Measurements from ENCODE around the gene LHFPL6.

The LHFPL6 gene

DNA sequence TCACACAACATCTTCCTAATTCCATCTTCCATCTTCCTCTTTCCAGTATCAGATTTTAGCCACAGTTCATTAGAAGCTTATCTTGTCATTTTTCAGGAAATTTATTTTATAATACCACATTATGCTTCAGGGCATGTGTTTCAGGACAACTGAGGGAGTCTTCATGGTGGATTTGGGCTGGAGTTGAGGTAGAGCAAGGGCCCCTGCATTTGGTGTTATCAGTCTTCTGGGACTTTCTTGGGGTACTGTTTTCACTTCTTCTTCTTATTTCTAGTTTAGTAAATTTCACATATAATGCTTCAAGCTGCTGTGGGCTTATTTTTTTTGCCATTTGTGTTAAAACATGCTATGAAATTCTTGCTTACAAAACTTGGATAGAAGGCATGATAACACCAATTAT is 188.7 kb downstream of the LHFPL6 start:
- DNase-seq (ENCODE audit: low read depth) = no peak

- DNase-seq (ENCODE audit: low read depth) = no peak
Observed at GRCh38 chr13:39411511-39411910, 191.5 kb downstream of the LHFPL6 start.

DNA sequence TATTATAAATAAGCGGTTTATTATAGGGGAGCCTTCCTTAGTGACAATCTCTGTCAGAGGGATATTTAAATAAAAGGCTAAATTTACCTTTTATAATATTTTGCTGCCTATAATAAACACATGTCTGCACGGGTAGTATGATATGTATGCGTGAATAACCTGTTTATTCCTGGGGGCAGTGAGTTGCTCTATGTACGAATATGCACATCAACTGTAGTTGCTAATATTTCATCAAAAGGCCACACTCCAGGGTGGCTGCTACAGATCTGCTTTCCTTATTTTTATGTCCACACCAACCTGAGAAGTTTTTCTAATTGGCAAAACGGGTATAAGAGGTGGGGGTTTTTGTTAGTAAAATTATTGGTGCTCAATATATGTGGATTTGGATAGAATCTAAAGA is 192.0 kb downstream of the LHFPL6 start:
- no peak for DNase-seq (ENCODE audit: low read depth)

GRCh38 chr13:39410096-39410901 is 192.7 kb downstream of the LHFPL6 start:
- no peak for DNase-seq (ENCODE audit: low read depth)

GRCh38 chr13:39408512-39408911 is 194.5 kb downstream of the LHFPL6 start:
- DNase-seq (ENCODE audit: low read depth) = no peak

DNA sequence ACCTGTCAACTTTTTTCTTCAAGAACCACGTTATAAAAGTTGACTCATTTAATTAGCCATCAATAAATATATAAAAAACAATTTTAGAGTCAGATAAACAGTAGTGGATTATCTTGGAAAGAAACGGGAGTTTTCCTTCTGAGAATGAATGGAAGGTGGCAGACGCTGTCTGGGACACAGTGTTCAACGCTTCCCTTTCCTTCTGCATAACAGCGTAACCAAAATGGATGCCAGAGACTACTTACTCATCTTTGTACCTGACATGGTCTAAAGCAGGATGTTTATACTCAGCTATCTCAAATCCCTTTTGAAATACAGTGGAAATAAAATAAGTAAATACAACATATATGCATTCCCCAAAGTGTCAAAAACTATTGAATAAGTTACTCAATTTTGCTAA is 195.2 kb downstream of the LHFPL6 start:
- no peak for DNase-seq (ENCODE audit: low read depth)

DNA sequence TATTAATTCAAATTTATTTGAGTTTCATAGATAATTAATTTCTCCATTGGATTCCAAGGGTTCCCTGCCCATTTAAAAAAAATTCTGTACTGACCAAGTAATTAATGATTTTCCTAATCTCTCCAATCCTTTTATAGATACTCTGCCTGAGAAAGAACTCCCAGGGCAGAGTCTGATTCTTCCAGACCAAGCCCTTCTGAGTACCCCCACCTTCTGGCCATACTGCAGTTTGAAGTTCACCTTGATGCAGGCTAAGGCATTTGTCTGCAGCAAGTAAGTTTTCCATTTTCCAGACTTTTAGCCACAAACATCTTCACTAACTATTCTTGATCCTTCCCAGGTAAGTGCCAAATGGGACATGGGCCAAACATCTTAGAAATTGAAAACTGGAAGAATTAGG is 195.9 kb downstream of the LHFPL6 start:
- no peak for DNase-seq (ENCODE audit: low read depth)

GRCh38 chr13:39406688-39407087 is 196.3 kb downstream of the LHFPL6 start:
- no peak for DNase-seq (ENCODE audit: low read depth)

- DNase-seq (ENCODE audit: low read depth) = no peak
Observed at GRCh38 chr13:39405596-39406205, 197.3 kb downstream of the LHFPL6 start.

GRCh38 chr13:39405107-39405506 is 197.9 kb downstream of the LHFPL6 start:
- DNase-seq (ENCODE audit: low read depth) = no peak

- DNase-seq (ENCODE audit: low read depth) = no peak
Observed at GRCh38 chr13:39403106-39403505, 199.9 kb downstream of the LHFPL6 start.

DNA sequence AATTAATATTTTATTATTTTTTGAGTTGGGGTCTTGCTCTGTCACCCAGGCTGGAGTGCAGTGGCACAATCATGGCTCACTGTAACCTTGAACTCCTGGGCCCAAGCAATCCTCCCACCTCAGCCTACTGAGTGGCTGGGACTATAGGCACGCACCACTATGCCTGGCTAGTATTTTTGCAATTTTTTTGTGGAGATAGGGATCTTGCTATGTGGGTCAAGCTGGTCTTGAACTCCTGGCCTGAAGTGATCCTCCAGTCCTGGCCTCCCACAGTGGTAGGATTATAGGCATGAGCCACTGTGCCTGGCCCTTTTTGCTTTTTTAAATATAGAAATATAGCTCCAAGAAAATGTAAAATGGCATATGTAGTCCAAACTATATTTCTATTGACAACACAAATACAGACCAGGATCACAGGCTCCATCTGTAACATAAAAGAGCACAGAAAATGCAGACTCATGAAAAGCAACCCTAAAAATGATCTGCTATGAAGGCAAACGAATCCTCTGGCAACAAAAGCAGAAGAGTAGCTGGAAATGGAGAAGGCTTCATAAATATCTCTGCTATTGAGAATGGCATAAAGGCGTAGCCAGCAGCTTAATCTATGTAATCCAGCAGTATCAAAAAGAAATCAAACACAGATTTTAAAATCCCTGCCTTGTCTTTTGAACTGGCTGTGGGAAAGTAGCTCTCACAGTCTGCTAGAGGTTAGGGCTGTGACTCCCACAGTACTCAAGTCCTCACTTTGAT is 200.6 kb downstream of the LHFPL6 start:
- peak; percentile 11 for DNase-seq (ENCODE audit: low read depth)

DNA sequence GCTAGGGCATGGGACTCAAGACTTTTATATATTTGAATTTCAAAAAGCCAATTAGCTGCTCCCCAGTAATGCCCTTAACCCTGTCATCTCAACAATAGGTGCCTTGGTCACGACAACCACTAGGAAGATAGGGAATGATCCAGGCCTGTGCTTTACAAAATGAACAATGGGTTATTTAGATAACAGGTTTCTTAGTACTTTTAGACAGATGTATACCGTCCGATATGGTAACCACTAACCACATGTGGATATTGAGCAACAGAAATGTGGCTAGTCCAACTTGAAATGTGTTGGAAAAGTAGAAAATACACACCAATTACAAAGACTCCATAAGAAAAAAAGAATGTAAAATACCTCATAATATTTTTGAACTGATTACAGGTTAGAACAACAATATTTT is 201.2 kb downstream of the LHFPL6 start:
- peak; percentile 69 for DNase-seq (ENCODE audit: low read depth)

GRCh38 chr13:39401046-39401705 is 201.8 kb downstream of the LHFPL6 start:
- DNase-seq (ENCODE audit: low read depth) = peak; percentile 12

- DNase-seq (ENCODE audit: low read depth) = no peak
Observed at GRCh38 chr13:39399102-39399501, 203.9 kb downstream of the LHFPL6 start.

DNA sequence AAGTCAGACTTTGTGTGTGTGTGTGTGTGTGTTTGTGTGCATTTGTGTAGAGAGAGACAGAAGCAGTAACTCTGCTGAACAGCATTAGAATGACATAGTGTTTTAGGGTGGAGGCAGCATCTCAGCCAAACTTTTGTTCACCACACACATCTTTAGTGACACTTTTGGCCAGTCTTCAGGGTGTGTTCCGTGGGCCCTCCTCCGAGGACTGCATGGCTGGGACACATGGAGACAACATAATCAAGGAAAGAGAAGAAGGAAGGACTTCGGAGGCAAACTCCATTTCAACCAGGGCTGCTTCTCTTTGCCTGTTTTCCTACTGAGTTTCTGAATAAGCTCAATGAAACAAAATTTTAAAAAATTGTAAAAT is 205.1 kb downstream of the LHFPL6 start:
- DNase-seq (ENCODE audit: low read depth) = no peak

DNA sequence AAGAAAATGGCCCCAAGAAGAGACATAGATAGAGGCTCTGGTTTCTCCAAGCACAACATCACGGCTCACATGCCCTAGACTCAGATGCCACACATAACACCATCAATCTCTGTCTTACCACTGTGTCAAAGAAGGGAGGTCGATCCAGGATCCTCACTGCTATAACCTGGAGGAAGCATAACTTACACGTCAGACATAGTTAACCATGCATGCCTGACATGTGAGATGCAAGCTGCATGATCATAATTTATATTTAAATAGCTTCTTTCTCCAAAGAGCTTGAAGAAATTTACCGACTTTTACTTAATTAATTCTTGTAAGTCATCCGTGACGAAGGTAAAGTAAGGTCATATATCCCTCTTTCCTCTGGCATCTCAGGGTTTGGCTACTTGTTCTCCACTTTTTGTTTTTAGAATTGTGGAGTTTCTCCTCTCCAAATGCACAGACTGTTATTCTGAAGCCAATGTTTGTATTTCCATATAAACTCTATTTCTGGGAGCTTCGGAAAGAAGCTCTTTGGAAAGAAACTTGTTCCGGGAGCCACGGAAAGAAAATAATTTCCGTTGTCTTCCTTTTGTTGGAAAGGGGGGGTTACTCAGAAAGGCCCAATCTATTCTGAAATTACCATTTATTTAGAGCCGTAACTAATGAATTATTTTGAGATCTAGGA is 205.6 kb downstream of the LHFPL6 start:
- DNase-seq (ENCODE audit: low read depth) = no peak

DNA sequence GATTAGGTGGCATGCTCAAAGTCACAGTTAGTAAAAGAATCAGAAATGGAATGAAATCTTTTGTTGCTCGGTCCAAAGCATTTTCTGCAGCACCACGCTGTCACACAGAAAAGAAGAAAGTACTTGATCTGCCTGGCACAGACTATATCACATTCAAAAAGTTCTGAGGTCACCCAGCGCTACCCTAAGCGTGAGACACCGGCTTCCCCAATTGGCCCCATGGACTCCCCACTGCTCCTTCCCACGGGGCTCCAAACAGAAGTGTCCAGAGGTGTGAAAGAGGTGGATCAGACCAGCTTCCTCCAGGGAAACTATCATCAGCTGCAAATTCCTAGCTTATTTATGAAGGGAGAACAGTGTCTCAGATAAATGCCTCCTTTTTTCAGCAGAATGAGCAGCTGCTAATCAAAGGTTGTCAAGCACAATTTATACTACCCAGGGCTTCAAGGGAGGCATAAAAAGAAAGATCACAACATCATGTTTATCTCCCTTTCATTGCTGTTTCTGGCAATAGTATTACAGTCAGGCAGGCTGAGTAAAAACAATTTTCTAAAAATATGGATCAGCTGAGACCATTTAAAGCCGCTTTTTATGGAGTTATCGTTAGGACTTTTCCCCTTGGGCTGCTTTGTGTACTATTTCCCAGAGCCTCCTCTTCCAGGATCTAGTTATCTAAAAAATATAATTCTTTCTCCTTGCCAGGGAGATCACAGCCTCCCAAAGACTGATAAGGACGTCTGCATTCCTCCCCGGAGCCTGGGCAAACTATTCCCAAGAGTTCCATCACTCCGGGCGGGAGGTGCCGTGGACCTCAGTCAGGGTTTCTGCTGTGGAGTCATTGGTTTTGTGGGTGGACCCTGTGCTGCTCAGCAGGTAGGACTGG is 208.0 kb downstream of the LHFPL6 start:
- no peak for DNase-seq (ENCODE audit: low read depth)

- no peak for DNase-seq (ENCODE audit: low read depth)
Observed at GRCh38 chr13:39391761-39392160, 211.2 kb downstream of the LHFPL6 start.

DNA sequence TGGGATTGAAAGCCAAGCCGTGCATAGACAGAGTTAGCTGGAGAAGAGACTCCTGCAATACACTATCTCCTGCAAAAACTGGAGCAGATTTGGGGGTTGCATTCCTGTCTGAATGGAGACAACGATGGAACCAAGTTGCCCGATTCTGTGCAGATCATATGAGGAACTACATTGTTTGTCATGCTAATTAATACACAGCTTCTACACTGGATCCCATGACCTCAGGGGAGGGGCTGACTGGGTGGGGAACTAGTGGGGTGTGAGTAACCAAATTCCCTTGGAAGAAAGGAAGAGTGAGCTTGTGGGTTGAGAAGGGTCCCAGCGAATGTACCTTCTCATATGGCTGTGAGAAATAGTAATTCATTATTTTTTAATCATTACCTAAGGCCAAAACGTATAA is 214.0 kb downstream of the LHFPL6 start:
- no peak for DNase-seq (ENCODE audit: low read depth)

DNA sequence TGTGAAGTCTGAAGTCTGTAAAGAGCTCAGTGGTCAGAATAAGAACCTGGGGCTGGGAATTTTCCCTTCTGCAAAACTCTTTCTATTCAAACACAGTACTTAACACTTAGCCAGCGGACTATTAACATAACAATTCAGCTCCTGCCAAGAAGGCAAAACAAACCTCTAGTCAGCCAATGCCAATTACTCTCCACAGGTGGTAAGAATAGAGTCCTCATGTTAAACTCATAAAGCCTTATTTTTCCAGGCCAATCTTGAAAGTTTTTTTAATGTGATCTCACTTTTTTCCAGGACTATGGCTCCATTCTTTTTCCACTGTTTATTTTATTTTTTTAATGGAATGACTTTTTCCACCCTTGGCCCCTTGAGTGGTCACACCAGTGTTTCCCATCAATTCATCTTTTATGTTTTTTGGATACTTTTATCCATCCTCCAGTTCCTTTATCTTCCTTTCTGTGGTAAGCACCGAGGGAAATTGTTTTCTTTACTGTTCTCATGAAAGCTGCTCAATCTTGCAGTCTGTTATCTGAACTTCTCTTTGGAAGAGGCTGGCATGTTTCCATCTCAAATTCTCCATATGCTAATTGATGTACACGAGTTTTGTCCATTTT is 217.3 kb downstream of the LHFPL6 start:
- no peak for DNase-seq (ENCODE audit: low read depth)

Measured in CMK (cell line).